Stimulated activated CD8-positive, alpha-beta memory T cell treated with anti-CD3 and anti-CD28 coated beads, Interleukin-15, amount 100 ng/mL, for 4 hours (primary cell): Measurements from ENCODE around the gene NECTIN3.

Experiments
- DNase-seq, 2 donors: peaks; one replicate each; pipeline ENCODE4 v3.0.0-alpha.2; 2020; ENCODE audit warnings: low read depth in 2 of 2

NECTIN3 gene

GRCh38 chr3:111210003-111210711, 138.5 kb downstream of the NECTIN3 start:
- DNase-seq, result no peak

GRCh38 chr3:111210866-111211564, 139.4 kb downstream of the NECTIN3 start:
- no peak for DNase-seq

- no peak for DNase-seq
Observed at GRCh38 chr3:111212511-111212910, 140.9 kb downstream of the NECTIN3 start.

GRCh38 chr3:111215481-111215880, 143.9 kb downstream of the NECTIN3 start:
- DNase-seq, result no peak

DNA sequence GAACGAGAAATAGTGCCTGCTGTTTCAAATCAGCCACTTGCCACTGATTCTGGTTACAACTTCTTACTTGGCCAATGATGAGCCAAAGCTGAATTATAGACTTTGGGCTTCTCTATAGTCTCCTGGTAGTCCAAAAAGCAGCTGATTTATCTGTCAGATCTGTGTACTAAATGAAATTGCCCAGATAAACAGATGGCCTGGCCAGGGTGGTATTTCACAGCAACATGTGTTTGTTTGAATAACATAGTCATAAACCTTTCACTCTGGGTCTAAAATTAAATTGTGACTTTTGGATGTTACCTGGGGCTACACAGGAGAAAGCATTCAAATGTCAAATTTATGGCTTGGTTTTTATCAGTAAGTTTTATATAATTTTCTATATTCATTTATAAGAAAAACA, 147.0 kb downstream of the NECTIN3 start:
- DNase-seq, result no peak

DNA sequence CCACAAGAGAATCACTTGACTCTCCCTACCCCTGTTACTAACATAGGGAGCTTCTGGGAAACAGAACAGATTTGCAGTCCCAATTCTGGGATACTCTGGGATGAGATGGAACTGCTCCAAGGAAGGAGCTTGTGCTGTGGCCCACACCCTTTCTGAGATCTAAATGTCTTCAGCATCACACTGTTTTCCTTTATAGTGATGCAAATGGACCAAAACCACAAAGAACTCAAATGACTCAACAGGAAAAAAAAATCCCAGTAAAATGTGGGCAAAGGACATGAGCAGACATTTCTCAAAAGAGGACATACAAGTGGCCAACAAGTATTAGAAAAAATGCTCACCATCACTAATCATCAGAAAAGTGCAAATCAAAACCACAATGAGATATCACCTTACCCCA, 155.6 kb downstream of the NECTIN3 start:
- no peak for DNase-seq

DNA sequence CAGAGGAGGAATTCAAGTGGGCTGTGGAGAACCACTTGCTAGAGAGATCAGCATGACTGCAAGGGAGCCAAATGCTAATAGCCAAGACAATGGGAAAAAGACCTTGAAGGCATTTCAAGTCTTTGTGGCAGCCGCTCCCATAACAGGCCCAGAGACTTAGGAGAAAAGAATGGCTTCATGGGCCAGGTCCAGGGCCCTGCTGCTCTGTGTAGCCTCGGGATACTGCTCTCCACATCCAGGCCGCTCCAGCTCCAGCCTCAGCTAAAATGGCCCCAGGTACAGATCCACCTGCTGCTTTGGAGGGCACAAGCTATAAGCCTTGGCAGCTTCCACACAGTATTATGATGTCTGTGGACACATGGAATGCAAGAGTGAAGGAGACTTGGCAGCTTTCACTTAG, 157.7 kb downstream of the NECTIN3 start:
- no peak for DNase-seq

DNA sequence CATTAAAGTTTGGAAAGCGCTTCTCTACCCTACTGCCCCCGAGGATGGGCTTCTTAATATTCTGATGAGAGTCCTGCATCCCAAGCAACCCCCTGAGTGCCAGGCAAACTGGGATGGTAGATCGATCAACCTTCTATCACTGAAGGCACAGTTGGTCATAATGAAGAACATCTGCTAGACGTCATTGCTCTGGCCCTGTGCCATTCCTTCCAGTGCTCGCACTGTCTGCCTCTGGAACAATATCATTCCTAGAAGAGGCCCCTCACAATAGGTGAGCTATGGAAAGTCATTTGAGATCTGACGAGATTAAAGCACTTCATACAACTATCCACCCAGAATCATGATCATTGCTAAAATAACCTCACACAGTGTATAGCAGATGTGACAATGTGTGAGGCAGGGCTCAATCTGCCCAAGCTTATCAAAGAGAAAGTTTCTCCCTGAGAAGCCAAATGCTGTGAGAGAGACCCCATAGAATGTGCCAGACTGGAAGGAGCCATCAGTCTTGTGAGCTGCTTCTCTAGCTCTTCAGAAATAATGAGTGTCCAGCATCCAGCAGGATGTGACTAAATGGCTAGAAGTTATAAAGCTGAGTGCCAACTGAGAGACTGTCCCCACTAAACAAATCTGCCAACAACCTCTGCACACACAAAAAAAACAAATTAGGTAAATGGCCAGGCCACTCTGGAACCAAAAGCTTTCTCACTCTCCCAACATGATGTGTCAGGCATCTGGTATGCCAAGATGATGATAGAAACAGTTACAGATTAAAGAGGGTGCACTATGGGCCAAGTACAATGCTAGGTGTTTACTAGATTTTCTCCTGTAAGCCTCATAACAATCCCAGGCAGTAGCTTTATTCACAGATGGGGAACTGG, 165.5 kb downstream of the NECTIN3 start:
- DNase-seq, result no peak

- no peak for DNase-seq
Observed at GRCh38 chr3:111237946-111238345, 166.3 kb downstream of the NECTIN3 start.

GRCh38 chr3:111238885-111239284, 167.3 kb downstream of the NECTIN3 start:
- DNase-seq, result no peak

GRCh38 chr3:111241960-111242359, 170.3 kb downstream of the NECTIN3 start:
- DNase-seq, result no peak
